HepG2 (cell line): ENCODE measurements around the gene SYTL2.

Experiments
- GLI4 ChIP-seq: sonication (generic); formaldehyde crosslinking; IDR thresholded peaks from 2 replicates; pipeline ENCODE4 v1.5.1; 2020; ENCODE audit warnings: missing genetic modification reagents, mild to moderate bottlenecking, moderate library complexity, borderline replicate concordance
- IKZF4 ChIP-seq: sonication (generic); formaldehyde crosslinking; IDR thresholded peaks from 2 replicates; pipeline ENCODE4 v1.5.1; 2020; ENCODE audit warnings: borderline replicate concordance, mild to moderate bottlenecking, low read depth, missing genetic modification reagents; ENCODE audit errors: not compliant biosample characterization
- ZBTB1 ChIP-seq: sonication (generic); formaldehyde crosslinking; IDR thresholded peaks from 2 replicates; pipeline ENCODE4 v1.4.0; 2020; ENCODE audit warnings: missing genetic modification reagents, borderline replicate concordance

DNA sequence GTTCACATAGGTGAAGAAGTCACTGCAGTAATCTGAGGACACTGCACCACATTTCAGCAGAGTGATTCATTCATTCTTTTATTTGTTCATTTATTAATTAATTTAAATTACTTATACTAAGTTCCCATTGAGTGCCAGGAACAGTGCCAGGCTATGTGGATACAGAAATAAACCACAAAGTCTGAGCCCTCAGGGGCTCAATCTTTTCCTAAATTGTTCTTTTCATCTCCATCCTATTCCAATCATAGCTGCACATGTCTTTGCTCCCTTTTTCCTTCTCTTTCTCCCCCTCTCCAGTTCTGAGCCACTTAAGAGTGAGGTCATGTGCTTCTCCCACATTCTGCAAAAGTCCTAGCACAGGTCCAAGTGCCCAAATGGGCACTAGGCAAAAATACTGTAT lies 4.9 kb downstream of the SYTL2 start:
- TF ChIP-seq IKZF4 (CRISPR knock-in tag) (no peak), GLI4 (CRISPR knock-in tag) (no peak), ZBTB1 (CRISPR knock-in tag) (no peak)
